Panc1 (cell line): Measurements from ENCODE around the gene SH3BP5L. TPM values are rescaled to one million over a fixed set of nuclear protein-coding genes. Genes with fewer than 3 reads are reported as not detected.

Experiments used
- ATAC-seq: fragments of 200-7000 bp; cut with Tn5 transposase; 2 replicates; pipeline ENCODE4 v1.9.1; 2020; ENCODE audit warnings: mild to moderate bottlenecking, moderate library complexity
- BruUV-seq: library from RNA; stranded (reverse); fragments of 400-500 nt; replicated peaks from 2 replicates; lab custom pipeline; 2021; lab: Mats Ljungman, UMichigan
- CTCF ChIA-PET: fragments of 300-600 bp; sonication (Branson Sonifier 250); formaldehyde crosslinking; loops from one replicate; lab custom pipeline; 2022; ENCODE audit warnings: antibody characterized with exemption; lab: Charles Lee
- POLR2A ChIA-PET: fragments of 300-600 bp; sonication (Branson Sonifier 250); formaldehyde crosslinking; loops from one replicate; lab custom pipeline; 2022; ENCODE audit warnings: antibody characterized with exemption; lab: Charles Lee
- DNase-seq: peaks from one replicate; pipeline ENCODE4 v3.0.0-alpha.2; 2010; ENCODE audit warnings: low read depth, low spot score
- H3K27ac ChIP-seq: 2 replicates; pipeline ENCODE4 v1.5.1; 2011; ENCODE audit warnings: mild to moderate bottlenecking, low read length, inconsistent platforms
- H3K27me3 ChIP-seq: fragments of 200-500 bp; sonication (Bioruptor generic); 2 replicates; pipeline ENCODE4 v1.6.0; 2014; ENCODE audit warnings: low read length, inconsistent platforms; ENCODE audit not compliant: control insufficient read depth, insufficient read depth
- H3K36me3 ChIP-seq: fragments of 200-500 bp; sonication (Bioruptor generic); 2 replicates; pipeline ENCODE4 v1.5.1; 2014; ENCODE audit warnings: inconsistent platforms, mild to moderate bottlenecking, low read length, moderate library complexity; ENCODE audit not compliant: control insufficient read depth, insufficient read depth
- H3K4me1 ChIP-seq: 2 replicates; pipeline ENCODE4 v1.5.1; 2011; ENCODE audit warnings: inconsistent platforms, mild to moderate bottlenecking, low read length, moderate library complexity; ENCODE audit not compliant: control insufficient read depth, insufficient read depth
- H3K4me3 ChIP-seq, 2 experiments: 2 replicates each; pipeline ENCODE4 v1.5.1; 2011 to 2012; ENCODE audit warnings: low read depth in 2 of 2, low read length in 2 of 2, mild to moderate bottlenecking in 2 of 2, inconsistent platforms in 1 of 2, moderate library complexity in 1 of 2
- H3K9me3 ChIP-seq: fragments of 200-500 bp; sonication (Bioruptor generic); 2 replicates; pipeline ENCODE4 v1.5.1; 2014; ENCODE audit warnings: low read depth, mild to moderate bottlenecking, inconsistent platforms, low read length, moderate library complexity; ENCODE audit not compliant: control insufficient read depth, insufficient read depth
- POLR2AphosphoS5 ChIP-seq: IDR thresholded peaks from 2 replicates; pipeline ENCODE4 v1.6.1; 2012; ENCODE audit warnings: mild to moderate bottlenecking, low read depth, low read length, moderate library complexity
- SIN3A ChIP-seq: IDR thresholded peaks from 2 replicates; pipeline ENCODE4 v1.6.1; 2012; ENCODE audit warnings: low read depth, mild to moderate bottlenecking, low read length, moderate library complexity, borderline replicate concordance; ENCODE audit not compliant: insufficient read depth
- TCF7L2 ChIP-seq: IDR thresholded peaks from 2 replicates; pipeline ENCODE4 v1.6.1; 2011; ENCODE audit warnings: mild to moderate bottlenecking, low read depth, low read length, inconsistent platforms
- in situ Hi-C: cut with HindIII; loops from 2 replicates; pipeline ENCODE4 v1.10.0; 2016; ENCODE audit warnings: low sequenced_read_pairs, low pct_unique_long_range_greater_than_20kb
- intact Hi-C: fragments of 100-400 bp; cut with micrococcal nuclease; formaldehyde crosslinking; loops from one replicate; pipeline ENCODE4 v1.10.0; 2022; ENCODE audit not compliant: unreplicated experiment
- total RNA-seq: library from RNA; stranded (reverse); gene quantifications from one replicate; pipeline ENCODE4 v1.2.1, GENCODE V29; 2021; ENCODE audit not compliant: unreplicated experiment
- TF ChIP-seq, protein P1 (sequence below): fragments of 450-650 bp; IDR thresholded peaks from 2 replicates; pipeline ENCODE4 v1.5.1; 2017; ENCODE audit warnings: mild to moderate bottlenecking
- TF ChIP-seq, protein P2 (sequence below), 2 experiments: IDR thresholded peaks; 2 replicates each; pipeline ENCODE4 v1.6.1; 2011 to 2012; ENCODE audit warnings: low read depth in 2 of 2, control low read depth in 1 of 2, low read length in 1 of 2, mild to moderate bottlenecking in 1 of 2, moderate library complexity in 1 of 2; ENCODE audit not compliant: insufficient read depth in 1 of 2

SH3BP5L gene
- total RNA-seq, 1 experiment from 2014 or later: 23.9 TPM

DNA sequence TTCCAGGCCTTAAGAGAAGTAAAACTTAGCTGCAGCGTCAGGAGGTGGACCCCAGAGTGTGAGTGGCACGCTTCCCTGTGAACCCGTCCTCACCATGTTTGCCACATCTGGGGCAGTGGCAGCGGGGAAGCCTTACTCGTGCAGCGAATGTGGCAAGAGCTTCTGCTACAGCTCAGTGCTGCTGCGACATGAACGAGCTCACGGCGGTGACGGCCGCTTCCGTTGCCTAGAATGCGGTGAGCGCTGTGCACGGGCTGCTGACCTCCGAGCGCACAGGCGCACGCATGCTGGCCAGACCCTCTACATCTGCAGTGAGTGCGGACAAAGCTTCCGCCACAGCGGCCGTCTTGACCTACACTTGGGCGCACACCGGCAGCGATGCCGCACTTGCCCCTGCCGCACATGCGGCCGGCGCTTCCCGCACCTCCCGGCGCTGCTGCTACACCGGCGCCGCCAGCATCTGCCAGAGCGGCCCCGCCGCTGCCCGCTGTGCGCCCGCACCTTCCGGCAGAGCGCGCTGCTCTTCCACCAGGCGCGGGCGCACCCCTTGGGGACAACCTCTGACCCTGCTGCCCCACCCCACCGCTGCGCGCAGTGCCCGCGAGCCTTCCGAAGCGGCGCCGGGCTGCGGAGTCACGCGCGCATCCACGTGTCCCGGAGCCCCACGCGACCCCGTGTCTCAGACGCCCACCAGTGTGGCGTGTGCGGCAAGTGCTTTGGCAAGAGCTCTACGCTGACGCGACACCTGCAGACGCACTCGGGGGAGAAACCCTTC is 21.7 kb upstream of the SH3BP5L start:
- ChIA-PET POLR2A (no interaction called here), CTCF (no interaction called here)
- intact Hi-C loops (no loop called here), in situ Hi-C loops (no loop called here)
- Histone ChIP-seq H3K36me3 (peaks cover 7% of the 10 kb centered on the region; the same call in 1 of the 2 replicates), H3K27me3 (no peaks in the 10 kb centered on the region), H3K4me3 (no peak overlapping the region), H3K27ac (no peak overlapping the region), H3K4me1 (peaks cover 4% of the 10 kb centered on the region; the same call in 1 of the 2 replicates), H3K9me3 (no peaks in the 10 kb centered on the region)
- TF ChIP-seq, protein P1, sequence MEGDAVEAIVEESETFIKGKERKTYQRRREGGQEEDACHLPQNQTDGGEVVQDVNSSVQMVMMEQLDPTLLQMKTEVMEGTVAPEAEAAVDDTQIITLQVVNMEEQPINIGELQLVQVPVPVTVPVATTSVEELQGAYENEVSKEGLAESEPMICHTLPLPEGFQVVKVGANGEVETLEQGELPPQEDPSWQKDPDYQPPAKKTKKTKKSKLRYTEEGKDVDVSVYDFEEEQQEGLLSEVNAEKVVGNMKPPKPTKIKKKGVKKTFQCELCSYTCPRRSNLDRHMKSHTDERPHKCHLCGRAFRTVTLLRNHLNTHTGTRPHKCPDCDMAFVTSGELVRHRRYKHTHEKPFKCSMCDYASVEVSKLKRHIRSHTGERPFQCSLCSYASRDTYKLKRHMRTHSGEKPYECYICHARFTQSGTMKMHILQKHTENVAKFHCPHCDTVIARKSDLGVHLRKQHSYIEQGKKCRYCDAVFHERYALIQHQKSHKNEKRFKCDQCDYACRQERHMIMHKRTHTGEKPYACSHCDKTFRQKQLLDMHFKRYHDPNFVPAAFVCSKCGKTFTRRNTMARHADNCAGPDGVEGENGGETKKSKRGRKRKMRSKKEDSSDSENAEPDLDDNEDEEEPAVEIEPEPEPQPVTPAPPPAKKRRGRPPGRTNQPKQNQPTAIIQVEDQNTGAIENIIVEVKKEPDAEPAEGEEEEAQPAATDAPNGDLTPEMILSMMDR: no peak
- TF ChIP-seq POLR2AphosphoS5 (no peak), TCF7L2 (no peak), SIN3A (no peak)
- TF ChIP-seq, protein P2, sequence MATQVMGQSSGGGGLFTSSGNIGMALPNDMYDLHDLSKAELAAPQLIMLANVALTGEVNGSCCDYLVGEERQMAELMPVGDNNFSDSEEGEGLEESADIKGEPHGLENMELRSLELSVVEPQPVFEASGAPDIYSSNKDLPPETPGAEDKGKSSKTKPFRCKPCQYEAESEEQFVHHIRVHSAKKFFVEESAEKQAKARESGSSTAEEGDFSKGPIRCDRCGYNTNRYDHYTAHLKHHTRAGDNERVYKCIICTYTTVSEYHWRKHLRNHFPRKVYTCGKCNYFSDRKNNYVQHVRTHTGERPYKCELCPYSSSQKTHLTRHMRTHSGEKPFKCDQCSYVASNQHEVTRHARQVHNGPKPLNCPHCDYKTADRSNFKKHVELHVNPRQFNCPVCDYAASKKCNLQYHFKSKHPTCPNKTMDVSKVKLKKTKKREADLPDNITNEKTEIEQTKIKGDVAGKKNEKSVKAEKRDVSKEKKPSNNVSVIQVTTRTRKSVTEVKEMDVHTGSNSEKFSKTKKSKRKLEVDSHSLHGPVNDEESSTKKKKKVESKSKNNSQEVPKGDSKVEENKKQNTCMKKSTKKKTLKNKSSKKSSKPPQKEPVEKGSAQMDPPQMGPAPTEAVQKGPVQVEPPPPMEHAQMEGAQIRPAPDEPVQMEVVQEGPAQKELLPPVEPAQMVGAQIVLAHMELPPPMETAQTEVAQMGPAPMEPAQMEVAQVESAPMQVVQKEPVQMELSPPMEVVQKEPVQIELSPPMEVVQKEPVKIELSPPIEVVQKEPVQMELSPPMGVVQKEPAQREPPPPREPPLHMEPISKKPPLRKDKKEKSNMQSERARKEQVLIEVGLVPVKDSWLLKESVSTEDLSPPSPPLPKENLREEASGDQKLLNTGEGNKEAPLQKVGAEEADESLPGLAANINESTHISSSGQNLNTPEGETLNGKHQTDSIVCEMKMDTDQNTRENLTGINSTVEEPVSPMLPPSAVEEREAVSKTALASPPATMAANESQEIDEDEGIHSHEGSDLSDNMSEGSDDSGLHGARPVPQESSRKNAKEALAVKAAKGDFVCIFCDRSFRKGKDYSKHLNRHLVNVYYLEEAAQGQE (IDR thresholded peaks at IDR 0.05; ENCODE audit: insufficient read depth in 1 of 2, low read depth in 2 of 2, low read length in 1 of 2): no peak
- no TSS peak for BruUV-seq
- DNase-seq (no peak), ATAC-seq (no peak)

DNA sequence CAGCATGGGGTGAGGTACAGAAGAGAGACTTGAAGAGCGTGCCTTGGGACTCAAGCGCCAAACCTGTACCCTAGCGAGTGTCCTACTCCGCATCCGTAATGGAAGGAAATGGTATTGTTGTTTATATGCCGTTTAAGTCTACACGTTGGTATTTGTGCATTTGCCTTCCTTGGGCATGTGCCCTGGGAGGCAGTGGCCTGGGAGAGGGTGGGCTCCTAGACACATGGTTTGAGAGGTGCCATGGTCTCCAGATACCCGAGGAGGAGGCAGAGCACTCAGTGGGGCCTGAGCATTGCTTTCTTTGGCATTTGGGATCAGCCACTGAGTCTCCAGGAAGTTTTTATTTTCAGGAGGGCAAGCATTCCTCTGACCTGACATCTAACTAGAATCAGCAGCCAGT is 18.8 kb upstream of the SH3BP5L start:
- H3K36me3 ChIP-seq: peaks cover 7% of the 10 kb centered on the region; the same call in 1 of the 2 replicates
- no peak overlapping the region for H3K4me3 ChIP-seq
- BruUV-seq: no TSS peak
- TF ChIP-seq, protein P2 (IDR thresholded peaks at IDR 0.05; ENCODE audit: insufficient read depth in 1 of 2, low read depth in 2 of 2, low read length in 1 of 2): no peak
- TF ChIP-seq, protein P1: no peak
- TF ChIP-seq SIN3A (no peak), TCF7L2 (no peak), POLR2AphosphoS5 (no peak)
- no peak overlapping the region for H3K27ac ChIP-seq
- POLR2A ChIA-PET: no interaction called here
- intact Hi-C loops: no loop called here
- H3K9me3 ChIP-seq: no peaks in the 10 kb centered on the region
- in situ Hi-C loops: no loop called here
- ATAC-seq (no peak), DNase-seq (no peak)
- H3K4me1 ChIP-seq: peaks cover 2% of the 10 kb centered on the region; the same call in 1 of the 2 replicates
- no peaks in the 10 kb centered on the region for H3K27me3 ChIP-seq
- CTCF ChIA-PET: no interaction called here
